Lung (tissue), 12 donors: ENCODE results near the gene BTG1. TPM values are rescaled to one million over a fixed set of nuclear protein-coding genes. Genes with fewer than 3 reads are reported as not detected.
A peak's percentile ranks its signal among the peaks of the same experiment; 100 is the strongest.

ENCODE experiments used
- ATAC-seq: fragments of 200-7000 bp; cut with Tn5 transposase; one replicate; pipeline ENCODE4 v1.9.1; 2020; ENCODE audit warnings: moderate number of reproducible peaks; ENCODE audit not compliant: insufficient read depth, low FRiP score
- DNase-seq, 3 donors: peaks; one replicate each; pipeline ENCODE4 v3.0.0-alpha.2; 2013 to 2017
- H3K27ac ChIP-seq, 2 donors: one replicate each; pipeline ENCODE4 v1.5.1; 2013; ENCODE audit warnings: mild to moderate bottlenecking in 2 of 2, moderate library complexity in 2 of 2, control low read depth in 1 of 2, inconsistent platforms in 1 of 2, low read depth in 1 of 2, low read length in 1 of 2
- H3K27me3 ChIP-seq, 3 donors: one replicate each; pipeline ENCODE4 v1.5.1; 2013; ENCODE audit warnings: low read length in 2 of 3; ENCODE audit not compliant: control insufficient read depth in 3 of 3, insufficient read depth in 3 of 3
- H3K36me3 ChIP-seq, 4 donors: one replicate each; pipeline ENCODE4 v1.5.1; 2013; ENCODE audit warnings: low read length in 4 of 4, mild to moderate bottlenecking in 1 of 4, moderate library complexity in 1 of 4; ENCODE audit not compliant: control insufficient read depth in 4 of 4, insufficient read depth in 4 of 4
- H3K4me1 ChIP-seq, 5 donors: one replicate each; pipeline ENCODE4 v1.5.1; 2013; ENCODE audit warnings: low read length in 5 of 5, mild to moderate bottlenecking in 2 of 5, moderate library complexity in 1 of 5; ENCODE audit not compliant: control insufficient read depth in 5 of 5, insufficient read depth in 5 of 5
- H3K4me3 ChIP-seq: one replicate; pipeline ENCODE4 v1.5.1; 2013; ENCODE audit warnings: mild to moderate bottlenecking, control low read depth, moderate library complexity
- H3K9ac ChIP-seq, 2 donors: one replicate each; pipeline ENCODE4 v1.5.1; 2013; ENCODE audit warnings: low read length in 2 of 2, control low read depth in 1 of 2; ENCODE audit not compliant: insufficient read depth in 1 of 2
- H3K9me3 ChIP-seq, 4 donors: one replicate each; pipeline ENCODE4 v1.5.1; 2013; ENCODE audit warnings: low read length in 3 of 4, mild to moderate bottlenecking in 1 of 4, moderate library complexity in 1 of 4; ENCODE audit not compliant: control insufficient read depth in 4 of 4, insufficient read depth in 3 of 4
- CTCF ChIP-seq: IDR thresholded peaks from 2 replicates; pipeline ENCODE4 v1.5.1; 2012; ENCODE audit warnings: mild to moderate bottlenecking; ENCODE audit errors: control extremely low read depth, extremely low read depth
- WGBS, 2 donors: extraction: QIAGEN DNeasy Blood & Tissue Kit; methylation state at CpG; one replicate each; pipeline ENCODE4 v1.1.7; 2013; 5-methylcytosine and 5-hydroxymethylcytosine counted together
- polyA plus RNA-seq, 2 donors: library from polyadenylated mRNA; stranded (reverse); fragments of 200-250 nt; gene quantifications; one replicate each; pipeline ENCODE4 v1.2.1, GENCODE V29; 2013
- total RNA-seq, 2 donors: library from RNA; depleted of rRNA in 1 of 2; stranded (reverse); fragments of >200 nt in 1 of 2; gene quantifications; one replicate each; pipeline ENCODE4 v1.2.1, GENCODE V29; 2014 to 2021
- donor health status: control.
- donor health status: control.
- donor health status: Bipolar disorder and iron deficiency.
- donor health status: healthy.
- donor health status: DM: yes; HTN: yes; CAD: no.

The BTG1 gene
- total and polyA plus RNA-seq, 4 donors: 38.4 to 147 (median 89.7) TPM

DNA sequence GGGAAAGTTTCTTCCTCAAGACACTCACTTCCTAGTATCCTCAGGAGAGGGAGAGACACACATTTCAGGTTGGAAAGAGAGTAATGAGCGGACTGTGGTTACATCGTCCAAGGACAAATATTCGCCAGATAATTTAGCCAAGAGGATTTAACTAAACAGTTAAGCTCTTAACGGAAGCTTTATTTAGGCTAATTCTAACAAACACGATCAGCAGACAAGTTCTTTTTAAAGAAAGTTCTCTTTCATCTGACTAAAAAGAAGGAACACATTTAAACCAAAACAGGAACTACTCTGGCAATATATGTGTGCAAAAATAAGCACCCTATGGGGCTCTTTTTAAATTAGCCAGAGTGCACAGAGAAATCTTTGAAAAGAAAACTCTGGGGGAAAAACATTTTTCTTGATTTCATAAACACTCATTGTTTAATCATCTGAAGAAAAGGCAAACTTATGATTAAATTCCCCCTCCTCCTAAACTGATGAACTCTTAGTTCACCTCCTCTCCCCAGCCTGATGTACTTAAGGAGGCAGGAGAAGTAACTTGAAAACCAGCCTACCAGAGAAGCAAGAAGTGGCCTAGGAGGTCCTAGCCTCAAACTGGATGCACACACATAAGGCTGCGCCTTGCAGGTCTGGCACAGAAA is 13.3 kb upstream of the BTG1 start:
- Histone ChIP-seq H3K9ac (no peak overlapping the region), H3K27ac (no peak overlapping the region), H3K36me3 (no peaks in the 10 kb centered on the region), H3K9me3 (no peaks in the 10 kb centered on the region), H3K4me1 (peaks cover 0 to 10% (median 5%) of the 10 kb centered on the region in 5 donors), H3K4me3 (no peak overlapping the region), H3K27me3 (no peaks in the 10 kb centered on the region)
- WGBS, 2 donors: 28 to 38% methylated on average over 6 of the region's 6 CpGs
- ATAC-seq (no peak), DNase-seq (peak in 2 of 3 donors; percentile 23 to 60)
- TF ChIP-seq CTCF: no peak

DNA sequence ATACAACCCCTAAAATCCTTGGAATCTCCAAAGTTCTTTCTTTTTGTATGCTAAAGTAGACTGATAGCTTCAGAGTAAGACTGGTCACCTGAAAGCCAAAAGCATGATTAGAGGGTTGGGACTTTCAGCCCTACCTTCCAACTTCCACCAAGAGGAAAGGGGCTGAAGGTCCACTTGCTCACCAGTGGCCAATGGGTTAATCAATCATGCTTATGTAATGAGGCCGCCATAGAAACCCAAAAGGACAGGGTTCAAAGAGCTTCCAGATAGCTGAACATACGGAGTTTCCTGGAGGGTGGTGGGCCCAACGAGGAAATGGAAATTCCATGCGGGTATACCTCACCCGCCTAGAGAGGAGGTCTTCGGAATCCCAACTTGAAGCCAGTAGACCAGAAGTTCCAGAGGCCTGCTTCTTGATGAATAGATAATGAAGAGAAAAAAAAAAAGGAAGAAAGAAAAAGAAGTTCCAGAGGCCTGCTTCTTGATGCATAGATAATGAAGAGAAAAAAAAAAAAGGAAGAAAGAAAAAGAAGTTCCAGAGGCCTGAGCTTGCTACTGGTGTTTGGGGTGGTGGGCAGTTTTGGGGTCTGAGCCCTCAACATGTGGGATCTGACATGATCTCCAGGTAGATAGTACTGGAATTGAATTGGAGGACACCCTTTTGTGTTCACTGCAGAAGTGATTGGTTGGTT is 11.2 kb upstream of the BTG1 start:
- no peak for DNase-seq
- H3K4me3 ChIP-seq: no peak overlapping the region
- no peaks in the 10 kb centered on the region for H3K27me3 ChIP-seq
- peaks cover 0 to 10% (median 5%) of the 10 kb centered on the region in 5 donors for H3K4me1 ChIP-seq
- no peak for TF ChIP-seq CTCF
- H3K36me3 ChIP-seq: no peaks in the 10 kb centered on the region
- no peak for ATAC-seq
- no peak overlapping the region for H3K9ac ChIP-seq
- H3K9me3 ChIP-seq: no peaks in the 10 kb centered on the region
- H3K27ac ChIP-seq: no peak overlapping the region
- WGBS, 2 donors: 92 to 95% methylated on average over 6 of the region's 6 CpGs

GRCh38 chr12:92156139-92156538 is 10.5 kb upstream of the BTG1 start:
- Histone ChIP-seq H3K36me3 (no peaks in the 10 kb centered on the region), H3K27me3 (no peaks in the 10 kb centered on the region), H3K4me3 (no peak overlapping the region), H3K4me1 (peaks cover 0 to 10% (median 5%) of the 10 kb centered on the region in 5 donors), H3K27ac (no peak overlapping the region), H3K9me3 (no peaks in the 10 kb centered on the region), H3K9ac (no peak overlapping the region)
- ATAC-seq: no peak
- WGBS, 2 donors: 84 to 92% methylated on average over 2 of the region's 2 CpGs
- no peak for DNase-seq
- no peak for TF ChIP-seq CTCF
